Fibroblast of the conjunctiva (primary cell): ENCODE measurements around the gene ZG16.

Source experiments
- DNase-seq: peaks from one replicate; pipeline ENCODE4 v3.0.0-alpha.2; 2010; ENCODE audit warnings: low read depth

Gene ZG16

GRCh38 chr16:29809850-29810698, 32.0 kb downstream of the ZG16 start:
- no peak for DNase-seq

- no peak for DNase-seq
These were observed 32.7 kb downstream of the ZG16 start for GRCh38 chr16:29810699-29811169.

- DNase-seq = peak; percentile 95
These were observed 33.3 kb downstream of the ZG16 start for GRCh38 chr16:29811170-29811895.

- no peak for DNase-seq
These were observed 34.0 kb downstream of the ZG16 start, which contains the start of gene PRRT2 for GRCh38 chr16:29811896-29812665. PRRT2 (plus strand) TSS chr16:29812193; CDS start chr16:29813055, 862 bp downstream.

GRCh38 chr16:29812754-29813643, 34.9 kb downstream of the ZG16 start:
- DNase-seq = no peak

GRCh38 chr16:29813644-29814562, 35.8 kb downstream of the ZG16 start:
- no peak for DNase-seq

- DNase-seq = no peak
These were observed 36.5 kb downstream of the ZG16 start for GRCh38 chr16:29814592-29814991.

- DNase-seq = no peak
These were observed 37.1 kb downstream of the ZG16 start for GRCh38 chr16:29815032-29815721.

- DNase-seq = peak; percentile 100
These were observed 38.0 kb downstream of the ZG16 start, which contains the start of gene PAGR1 for GRCh38 chr16:29815793-29816693. PAGR1 (plus strand) TSS chr16:29816152; CDS start chr16:29816526, 374 bp downstream.

GRCh38 chr16:29816694-29817441, 38.8 kb downstream of the ZG16 start:
- no peak for DNase-seq

- no peak for DNase-seq
These were observed 40.0 kb downstream of the ZG16 start for GRCh38 chr16:29818082-29818481.

GRCh38 chr16:29819506-29819905, 41.5 kb downstream of the ZG16 start:
- no peak for DNase-seq

- peak; percentile 55 for DNase-seq
These were observed 42.2 kb downstream of the ZG16 start, which contains the start of gene MVP for GRCh38 chr16:29820271-29820701. MVP (plus strand) TSS chr16:29820462; CDS start chr16:29830550, 10,088 bp downstream.

- no peak for DNase-seq
These were observed 42.9 kb downstream of the ZG16 start for GRCh38 chr16:29820730-29821642.

- DNase-seq = peak; percentile 50
These were observed 43.6 kb downstream of the ZG16 start for GRCh38 chr16:29821643-29822115.

GRCh38 chr16:29824589-29825144, 46.6 kb downstream of the ZG16 start:
- DNase-seq = peak; percentile 70
